Measurements from ENCODE around the gene ADGRG4.

The ADGRG4 gene

DNA sequence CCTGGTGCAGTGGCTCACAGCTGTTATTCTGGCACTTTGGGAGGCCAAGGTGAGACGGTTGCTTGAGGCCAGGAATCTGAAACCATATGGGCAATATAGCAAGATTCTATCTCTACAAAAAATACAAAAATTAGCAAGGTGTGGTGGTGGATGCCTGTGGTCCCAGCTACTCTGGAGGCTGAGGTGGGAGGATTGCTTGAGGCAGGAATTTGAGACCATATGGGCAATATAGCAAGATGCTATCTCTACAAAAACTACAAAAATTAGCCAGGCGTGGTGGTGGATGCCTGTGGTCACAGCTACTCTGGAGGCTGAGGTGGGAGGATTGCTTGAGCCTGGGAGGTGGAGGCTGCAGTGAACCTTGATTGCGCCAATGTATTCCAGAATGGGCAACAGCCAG lies 2.3 kb downstream of the ADGRG4 start:
- TF ChIP-seq, protein P1, sequence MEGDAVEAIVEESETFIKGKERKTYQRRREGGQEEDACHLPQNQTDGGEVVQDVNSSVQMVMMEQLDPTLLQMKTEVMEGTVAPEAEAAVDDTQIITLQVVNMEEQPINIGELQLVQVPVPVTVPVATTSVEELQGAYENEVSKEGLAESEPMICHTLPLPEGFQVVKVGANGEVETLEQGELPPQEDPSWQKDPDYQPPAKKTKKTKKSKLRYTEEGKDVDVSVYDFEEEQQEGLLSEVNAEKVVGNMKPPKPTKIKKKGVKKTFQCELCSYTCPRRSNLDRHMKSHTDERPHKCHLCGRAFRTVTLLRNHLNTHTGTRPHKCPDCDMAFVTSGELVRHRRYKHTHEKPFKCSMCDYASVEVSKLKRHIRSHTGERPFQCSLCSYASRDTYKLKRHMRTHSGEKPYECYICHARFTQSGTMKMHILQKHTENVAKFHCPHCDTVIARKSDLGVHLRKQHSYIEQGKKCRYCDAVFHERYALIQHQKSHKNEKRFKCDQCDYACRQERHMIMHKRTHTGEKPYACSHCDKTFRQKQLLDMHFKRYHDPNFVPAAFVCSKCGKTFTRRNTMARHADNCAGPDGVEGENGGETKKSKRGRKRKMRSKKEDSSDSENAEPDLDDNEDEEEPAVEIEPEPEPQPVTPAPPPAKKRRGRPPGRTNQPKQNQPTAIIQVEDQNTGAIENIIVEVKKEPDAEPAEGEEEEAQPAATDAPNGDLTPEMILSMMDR (conservative IDR thresholded peaks at IDR 0.05; ENCODE audit: low read depth, low read length) = no peak
- no peak overlapping the region for H3K4me3 ChIP-seq (ENCODE audit: low read depth, low read length)
- no peak for DNase-seq (ENCODE audit: low read depth)

DNA sequence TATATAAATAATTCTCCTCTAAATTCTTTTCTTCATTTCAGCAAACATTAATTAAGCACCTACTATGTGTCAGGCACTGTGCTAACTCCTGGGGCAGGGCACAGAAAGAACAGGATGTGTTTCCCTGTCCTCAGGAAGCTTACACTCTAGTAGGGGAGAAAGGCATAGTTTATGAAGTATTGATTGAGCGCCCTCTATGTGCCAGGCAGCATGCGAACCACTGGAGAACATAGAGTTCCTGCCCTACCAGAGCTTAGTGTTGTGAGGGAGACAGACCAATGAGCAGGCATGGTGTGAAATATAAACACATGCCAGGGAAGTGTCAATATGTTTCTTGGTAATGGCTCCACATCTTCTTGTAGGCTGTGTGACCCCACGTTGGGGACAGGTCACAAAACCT lies 3.7 kb downstream of the ADGRG4 start:
- no peak overlapping the region for H3K4me3 ChIP-seq (ENCODE audit: low read depth, low read length)
- DNase-seq (ENCODE audit: low read depth) = peak; percentile 1
- TF ChIP-seq, protein P1 (conservative IDR thresholded peaks at IDR 0.05; ENCODE audit: low read depth, low read length) = peak; percentile 3

DNA sequence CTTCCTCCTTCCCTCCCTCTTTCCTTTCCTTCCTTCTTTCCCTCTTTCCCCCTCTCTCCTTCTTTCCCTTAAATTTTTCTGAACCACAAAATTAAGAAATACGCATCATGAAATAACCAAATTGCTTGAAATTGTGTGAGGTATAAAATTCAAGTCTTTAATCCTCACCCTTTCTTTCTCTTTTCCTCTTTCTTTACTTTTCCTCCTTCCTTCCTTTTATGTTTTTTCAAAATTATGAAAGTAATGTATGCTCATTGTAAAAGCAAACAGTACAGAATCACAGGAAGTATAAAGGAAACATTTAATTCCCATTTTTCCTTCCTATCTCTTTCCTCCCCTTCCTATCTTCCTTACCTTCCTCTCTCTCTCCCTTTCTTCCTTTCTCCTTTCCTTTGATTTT lies 5.4 kb downstream of the ADGRG4 start:
- no peak overlapping the region for H3K4me3 ChIP-seq (ENCODE audit: low read depth, low read length)
- DNase-seq (ENCODE audit: low read depth) = no peak
- TF ChIP-seq, protein P1 (conservative IDR thresholded peaks at IDR 0.05; ENCODE audit: low read depth, low read length) = no peak

- TF ChIP-seq, protein P1 (conservative IDR thresholded peaks at IDR 0.05; ENCODE audit: low read depth, low read length) = no peak
- no peak for DNase-seq (ENCODE audit: low read depth)
- no peak overlapping the region for H3K4me3 ChIP-seq (ENCODE audit: low read depth, low read length)
Observed at GRCh38 chrX:136307471-136307870, 6.7 kb downstream of the ADGRG4 start.

DNA sequence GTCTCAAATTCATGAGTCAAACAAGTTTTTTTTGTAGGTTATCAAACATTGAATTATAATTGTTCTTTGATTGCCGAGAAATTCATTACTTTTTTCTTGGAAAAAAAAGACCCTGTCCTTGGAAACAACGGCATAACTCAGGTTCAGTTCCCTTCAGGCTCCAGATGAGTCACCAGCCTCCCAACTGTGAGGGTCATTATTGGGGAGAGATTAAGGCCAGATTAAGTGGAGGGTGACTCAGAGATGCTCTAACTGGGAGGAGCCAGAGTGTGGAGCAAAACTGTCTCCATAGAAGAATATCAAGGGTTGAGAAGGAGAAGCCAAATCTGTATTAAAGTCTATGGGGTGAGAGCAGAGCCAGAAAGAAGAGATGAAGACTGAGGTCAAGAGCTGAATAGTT lies 9.6 kb downstream of the ADGRG4 start:
- no peak overlapping the region for H3K4me3 ChIP-seq (ENCODE audit: low read depth, low read length)
- TF ChIP-seq, protein P1 (conservative IDR thresholded peaks at IDR 0.05; ENCODE audit: low read depth, low read length) = no peak
- peak; percentile 47 for DNase-seq (ENCODE audit: low read depth)

- TF ChIP-seq, protein P1 (conservative IDR thresholded peaks at IDR 0.05; ENCODE audit: low read depth, low read length) = no peak
- DNase-seq (ENCODE audit: low read depth) = no peak
- no peak overlapping the region for H3K4me3 ChIP-seq (ENCODE audit: low read depth, low read length)
Observed at GRCh38 chrX:136318156-136318555, 17.4 kb downstream of the ADGRG4 start.

DNA sequence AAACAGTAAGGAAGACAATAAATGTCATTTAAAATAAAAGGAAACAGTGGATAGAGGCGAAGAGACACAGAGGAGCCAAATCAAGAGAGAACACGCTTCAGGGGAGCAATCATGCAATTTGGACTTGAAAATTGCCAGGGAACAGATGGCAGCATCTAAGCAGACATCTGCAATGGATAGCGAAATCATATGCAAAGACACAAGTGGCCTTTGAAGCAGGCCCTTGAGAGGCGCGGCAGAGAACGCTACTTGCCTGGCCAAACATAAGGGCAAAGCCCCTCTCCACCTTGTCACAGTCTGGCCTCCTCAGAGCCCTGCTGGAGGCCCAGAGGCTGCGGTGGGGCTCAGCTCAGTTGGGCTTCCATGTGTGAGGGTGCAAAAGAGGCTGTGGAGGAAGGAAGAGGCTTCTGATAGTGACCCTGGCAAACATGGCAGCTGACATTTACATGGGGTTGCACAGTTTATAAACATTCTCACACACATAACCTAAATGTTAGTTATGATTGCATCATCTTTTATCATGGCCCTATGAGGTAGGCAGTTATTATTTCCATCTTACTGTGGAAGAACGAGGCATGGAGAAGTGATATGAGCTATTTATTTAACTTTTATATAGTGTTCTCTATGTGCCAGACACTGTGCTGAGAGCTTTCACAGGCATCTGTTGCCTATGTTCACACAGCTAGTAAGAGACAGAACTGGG lies 18.3 kb downstream of the ADGRG4 start:
- TF ChIP-seq, protein P1 (conservative IDR thresholded peaks at IDR 0.05; ENCODE audit: low read depth, low read length) = no peak
- no peak overlapping the region for H3K4me3 ChIP-seq (ENCODE audit: low read depth, low read length)
- no peak for DNase-seq (ENCODE audit: low read depth)

Measured in choroid plexus epithelial cell (primary cell).